GM04504 (cell line): ENCODE results near the gene WWOX.
"Not testable (repeated sequence)": the region's sequence is repeated elsewhere in the genome, so short reads cannot be mapped to it uniquely, and the experiment has no call there.

Experiments
- DNase-seq: peaks from one replicate; pipeline ENCODE4 v3.0.0-alpha.2; 2012; ENCODE audit warnings: low read depth

Gene WWOX

GRCh38 chr16:79037521-79038373 is 938.3 kb downstream of the WWOX start:
- DNase-seq: no peak

DNA sequence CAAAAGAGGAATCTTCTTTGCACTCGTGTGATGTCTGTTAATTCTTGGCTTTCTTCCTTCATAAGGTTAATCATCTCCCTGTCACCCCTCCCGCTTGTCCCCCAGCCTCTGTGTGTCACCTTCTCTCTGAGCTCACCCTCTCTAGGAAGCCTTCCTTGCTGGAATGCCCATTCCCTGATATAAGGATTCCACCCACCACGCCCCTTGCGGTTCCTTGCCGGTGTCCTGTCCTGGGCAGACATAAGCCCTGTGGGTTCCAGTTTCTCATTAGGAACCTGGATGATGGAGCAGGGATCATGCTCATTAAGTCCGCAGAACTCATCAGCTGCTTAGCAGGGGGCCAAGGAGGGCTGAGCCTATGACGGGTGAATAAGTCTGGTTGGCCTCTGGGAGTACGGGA is 941.8 kb downstream of the WWOX start:
- DNase-seq: no peak

GRCh38 chr16:79042141-79042540 is 942.7 kb downstream of the WWOX start:
- DNase-seq: no peak

GRCh38 chr16:79042886-79043285 is 943.4 kb downstream of the WWOX start:
- DNase-seq: no peak

DNA sequence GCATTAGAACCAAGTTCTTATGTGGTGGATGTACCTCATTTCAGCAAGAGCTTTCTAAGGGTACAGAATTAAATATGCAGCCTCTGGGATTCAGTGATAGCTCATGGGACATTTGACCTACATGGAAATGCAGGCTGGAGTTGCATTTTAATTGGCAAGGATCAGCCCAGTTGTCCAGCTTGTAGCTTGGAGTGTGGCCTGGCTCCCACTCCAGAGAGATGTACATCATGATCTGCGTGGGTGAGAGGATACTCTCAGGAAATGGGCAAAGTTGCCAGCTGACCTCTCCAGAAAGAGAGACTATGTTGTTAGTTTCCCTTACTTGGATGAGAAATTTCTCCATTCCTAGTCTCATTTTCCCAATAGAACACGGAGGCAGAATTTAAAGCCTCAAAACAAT is 945.7 kb downstream of the WWOX start:
- no peak for DNase-seq

DNA sequence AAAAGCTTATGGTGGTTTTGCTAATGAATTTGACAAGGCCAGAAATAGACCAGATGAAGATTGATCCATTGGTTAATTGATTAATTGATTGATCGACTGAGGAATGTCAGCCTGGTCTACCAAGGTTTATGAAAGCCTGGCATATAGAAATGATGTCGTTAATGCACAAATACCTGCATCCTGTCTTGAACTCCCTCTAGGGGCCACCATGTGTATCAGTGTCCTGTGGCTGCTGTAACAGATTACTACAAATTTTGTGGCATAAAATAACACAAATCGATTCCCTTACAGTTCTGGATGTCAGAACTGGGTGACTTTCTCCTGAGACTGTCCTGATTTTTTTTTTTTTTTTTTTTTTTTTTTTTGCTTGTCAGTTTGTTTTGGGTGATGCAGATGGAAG is 947.9 kb downstream of the WWOX start:
- DNase-seq: no peak

DNA sequence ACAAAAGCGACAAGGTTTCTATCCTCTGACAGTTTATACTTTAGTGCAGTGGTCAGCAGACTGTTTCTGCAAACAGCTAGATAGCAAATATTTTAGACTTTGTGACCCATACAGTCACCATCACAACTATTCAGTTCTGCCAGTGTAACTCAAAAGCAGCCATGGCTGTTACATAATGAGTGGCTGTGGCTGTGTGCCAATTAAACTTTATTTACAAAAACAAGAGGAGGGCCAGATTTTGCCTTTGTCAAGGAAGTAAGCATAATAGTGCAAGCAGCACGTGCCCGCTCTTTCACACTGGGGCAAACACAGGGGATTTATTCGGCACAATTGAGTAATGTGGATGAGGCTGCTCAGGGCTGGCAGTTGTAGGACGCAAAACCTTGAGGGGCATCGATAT is 949.6 kb downstream of the WWOX start:
- DNase-seq: no peak

GRCh38 chr16:79050063-79050462 is 950.6 kb downstream of the WWOX start:
- DNase-seq: no peak

DNA sequence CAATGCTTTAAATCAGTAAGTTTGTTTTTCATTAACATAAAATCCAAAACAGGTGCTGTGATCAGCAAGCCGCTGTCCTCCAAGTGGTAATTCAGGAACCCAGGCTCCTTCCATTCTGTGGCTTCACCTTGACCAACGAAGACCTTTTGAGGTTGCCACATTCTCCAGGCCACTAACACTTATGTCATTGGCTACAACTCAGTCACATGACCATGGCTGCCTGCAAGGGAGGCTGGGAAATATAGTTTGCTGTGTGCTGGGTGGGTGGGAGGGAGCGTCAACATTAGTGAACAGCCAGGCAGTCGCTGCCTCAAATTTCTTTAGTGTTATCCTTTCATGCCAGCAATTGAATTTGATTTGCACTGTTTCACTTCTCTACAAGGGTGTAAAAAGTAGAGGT is 951.9 kb downstream of the WWOX start:
- no peak for DNase-seq

DNA sequence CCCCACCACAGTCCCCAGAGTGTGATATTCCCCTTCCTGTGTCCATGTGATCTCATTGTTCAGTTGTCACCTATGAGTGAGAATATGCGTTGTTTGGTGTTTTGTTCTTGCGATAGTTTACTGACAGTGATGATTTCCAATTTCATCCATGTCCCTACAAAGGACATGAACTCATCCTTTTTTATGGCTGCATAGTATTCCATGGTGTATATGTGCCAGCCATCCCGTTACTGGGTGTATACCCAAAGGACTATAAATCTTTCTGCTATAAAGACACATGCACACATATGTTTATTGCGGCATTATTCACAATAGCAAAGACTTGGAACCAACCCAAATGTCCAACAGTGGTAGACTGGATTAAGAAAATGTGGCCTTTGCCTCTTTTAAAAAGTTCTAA is 952.7 kb downstream of the WWOX start:
- DNase-seq: not testable (repeated sequence)

- DNase-seq: no peak
Observed at GRCh38 chr16:79053577-79053976, 954.1 kb downstream of the WWOX start.

DNA sequence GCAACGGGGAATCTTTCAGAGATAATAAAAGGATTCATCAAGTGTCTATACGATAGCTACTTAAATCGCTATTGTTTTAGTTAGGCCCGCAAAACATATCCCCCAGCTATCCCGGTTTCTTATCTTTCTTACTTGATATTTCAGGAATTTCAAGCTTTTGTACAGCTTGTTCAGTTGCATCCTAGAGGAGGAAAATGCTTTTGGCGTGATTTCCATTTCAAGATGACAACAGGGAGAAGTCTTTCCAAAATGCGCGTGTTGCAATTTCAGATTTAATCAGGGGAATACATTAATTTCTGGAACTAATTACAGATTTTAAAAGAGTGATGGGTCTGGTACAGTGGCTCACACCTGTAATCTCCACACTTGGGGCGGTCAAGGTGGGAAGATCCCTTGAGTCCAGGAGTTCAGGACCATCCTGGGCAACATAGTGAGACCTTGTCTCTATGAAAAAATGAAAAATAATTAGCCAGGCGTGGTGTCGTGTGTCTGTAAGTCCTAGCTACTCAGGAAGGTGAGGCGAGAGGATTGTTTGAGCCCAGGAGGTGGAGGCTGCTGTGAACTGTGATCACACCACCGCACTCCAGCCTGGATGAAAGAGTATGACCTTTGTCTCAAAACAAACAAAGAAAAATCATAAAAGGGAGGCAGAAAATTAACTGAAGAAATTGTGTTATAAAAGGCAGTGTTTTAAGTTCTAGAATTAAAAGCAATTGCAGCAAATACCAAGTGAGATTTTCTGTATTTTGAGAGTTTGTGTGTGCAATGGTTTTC is 954.9 kb downstream of the WWOX start:
- DNase-seq: no peak

- DNase-seq: no peak
Observed at GRCh38 chr16:79055251-79055970, 956.0 kb downstream of the WWOX start.

- no peak for DNase-seq
Observed at GRCh38 chr16:79061181-79061580, 961.7 kb downstream of the WWOX start.

DNA sequence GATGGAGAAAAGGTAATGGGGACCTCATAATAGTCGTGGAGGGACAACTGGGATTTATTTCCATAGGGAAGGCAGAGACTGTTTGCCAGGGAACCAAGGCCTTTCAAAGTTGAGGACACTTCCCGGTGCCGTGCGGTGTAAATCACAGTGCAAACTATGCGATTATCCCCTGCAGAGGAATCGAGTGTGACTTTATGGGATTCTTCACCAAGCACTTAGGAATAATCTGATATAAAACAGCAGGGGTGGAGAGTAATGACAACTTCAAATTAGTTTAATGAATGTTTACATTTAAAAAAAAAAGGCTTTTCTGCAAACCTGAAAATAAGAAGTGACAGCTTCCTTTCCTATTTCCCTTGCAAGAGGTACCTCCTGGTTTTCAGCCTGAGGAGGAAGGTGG is 962.9 kb downstream of the WWOX start:
- no peak for DNase-seq

GRCh38 chr16:79062821-79063220 is 963.4 kb downstream of the WWOX start:
- no peak for DNase-seq

DNA sequence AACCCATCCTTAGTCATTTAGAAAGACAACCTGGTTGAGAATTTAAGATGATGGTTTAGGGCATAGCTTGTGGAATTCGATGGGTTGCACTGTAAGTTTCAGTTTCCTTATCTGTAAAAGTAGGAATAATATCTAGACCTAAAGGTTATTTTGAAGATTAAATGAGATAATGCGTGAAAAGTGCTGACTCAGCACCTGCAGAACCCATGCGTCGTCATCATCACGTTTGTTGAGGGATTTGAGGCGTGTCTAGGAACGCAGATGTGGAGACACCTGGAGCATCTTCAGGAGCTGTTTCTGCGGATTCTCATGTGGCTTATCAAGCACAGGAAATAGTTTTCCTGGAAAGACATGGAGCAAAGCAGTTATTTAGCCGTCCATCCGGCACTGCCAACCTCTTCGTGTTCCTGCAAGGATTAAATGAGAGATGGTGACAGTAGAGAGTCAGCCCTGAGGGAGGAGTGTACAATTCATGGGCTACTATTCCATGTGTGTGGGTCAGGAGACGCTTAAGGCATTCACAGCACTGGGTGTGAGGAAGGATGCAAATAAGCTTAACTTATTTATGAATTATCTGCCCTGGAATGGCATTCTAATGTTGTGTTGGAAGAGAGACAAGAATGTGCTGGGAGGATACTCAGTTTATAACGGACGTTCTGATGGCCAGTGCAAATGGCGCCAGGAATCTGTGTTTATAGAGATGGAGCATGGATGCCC is 965.0 kb downstream of the WWOX start:
- DNase-seq: no peak

DNA sequence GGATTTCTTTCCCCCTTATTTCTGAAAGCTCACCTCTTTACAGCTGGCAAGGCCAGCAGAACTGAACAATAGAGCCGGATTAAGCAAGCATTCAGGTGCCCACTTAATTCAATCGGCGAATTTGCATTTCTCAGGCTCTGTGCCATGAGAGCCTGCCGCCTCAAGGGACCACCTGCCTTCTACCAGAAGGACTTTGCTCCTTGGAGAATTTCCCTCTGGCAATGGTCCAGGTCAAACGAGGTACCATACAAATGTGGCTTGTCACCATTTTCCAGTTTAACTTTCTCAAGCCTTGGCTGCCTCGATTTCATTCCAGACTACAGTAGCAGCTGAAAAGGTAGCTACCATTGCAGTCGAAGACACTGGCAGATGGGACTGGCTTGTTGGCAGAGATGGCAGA is 967.1 kb downstream of the WWOX start:
- no peak for DNase-seq

DNA sequence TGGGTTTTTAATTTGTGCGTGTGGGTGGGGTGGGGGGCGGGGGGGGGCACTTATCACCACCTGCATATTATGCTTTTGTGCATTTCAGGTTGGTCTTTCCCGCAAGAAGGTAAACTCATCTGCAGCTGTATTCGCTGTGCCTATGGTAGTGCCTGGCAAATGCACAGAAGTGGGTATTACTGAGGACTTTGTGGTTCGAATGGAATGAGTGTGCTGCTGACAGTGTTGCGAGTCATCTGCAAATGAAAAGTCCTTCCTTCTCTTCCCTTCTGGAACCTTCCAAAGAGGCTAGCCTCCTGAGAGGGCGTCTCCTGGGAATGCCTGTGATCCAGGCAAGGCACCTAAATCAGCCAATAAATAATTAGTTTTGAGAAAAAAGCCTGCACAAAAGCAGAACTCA is 968.1 kb downstream of the WWOX start:
- no peak for DNase-seq

DNA sequence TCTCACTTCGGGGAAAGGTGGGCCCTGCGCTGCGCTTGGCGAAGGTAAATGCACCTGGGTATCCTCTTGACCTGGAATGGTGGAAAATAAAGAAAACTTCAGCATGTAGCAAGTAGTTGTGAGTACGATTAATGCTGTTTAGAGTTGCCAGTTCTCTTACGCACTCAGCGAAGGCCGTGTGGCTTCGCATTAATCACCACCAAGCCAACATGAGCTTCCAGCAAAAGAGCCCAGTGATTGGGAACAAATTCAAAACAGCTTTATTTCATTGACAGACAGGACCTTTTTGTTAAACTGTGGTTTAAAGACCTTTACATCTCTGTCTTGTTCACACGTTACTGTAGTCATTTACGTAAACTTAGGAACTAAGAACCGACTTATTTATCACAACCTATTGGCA is 969.7 kb downstream of the WWOX start:
- DNase-seq: no peak

DNA sequence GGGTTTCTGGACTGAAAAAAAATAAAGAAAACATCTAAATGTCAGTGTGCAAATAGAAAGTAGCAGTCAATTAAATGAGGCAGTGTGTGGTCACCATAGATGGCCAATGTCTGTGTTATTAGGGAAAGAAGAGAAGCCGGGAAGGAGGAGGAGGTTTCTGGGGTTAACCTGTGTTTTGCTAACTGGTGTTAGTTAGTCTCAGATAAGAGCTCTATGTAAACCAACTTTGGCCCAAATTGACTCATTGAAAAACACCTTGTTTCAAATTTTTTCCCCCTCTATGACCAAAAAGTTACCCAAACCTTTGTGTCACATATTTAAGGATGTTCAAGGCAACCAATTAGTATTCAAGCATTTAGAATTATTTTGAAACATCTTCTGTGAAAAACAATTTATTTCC is 970.2 kb downstream of the WWOX start:
- no peak for DNase-seq

DNA sequence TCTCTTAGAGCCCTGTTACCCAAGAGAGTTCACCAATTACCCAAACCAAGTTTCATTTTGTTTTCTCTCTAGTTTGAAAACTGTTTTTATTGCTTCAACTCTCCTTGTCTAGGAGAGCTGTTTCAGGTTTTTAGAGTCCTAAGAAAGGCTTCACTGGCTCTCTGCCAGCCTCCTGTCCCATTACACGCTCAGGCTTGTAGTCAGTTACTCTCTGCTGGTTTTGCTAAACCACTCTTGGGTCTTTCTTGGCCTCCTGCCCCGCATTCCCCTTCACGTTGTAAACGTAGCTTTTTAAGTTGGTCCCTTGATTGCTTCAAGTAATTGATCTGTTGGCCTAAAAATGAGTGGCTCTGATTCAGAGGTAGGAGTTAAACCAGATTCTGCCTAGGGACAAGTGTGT is 972.0 kb downstream of the WWOX start:
- no peak for DNase-seq
